D721Med (cell line): Measurements from ENCODE around the gene BDP1.
"Not testable (repeated sequence)": the region's sequence is repeated elsewhere in the genome, so short reads cannot be mapped to it uniquely, and the experiment has no call there.

Source experiments
- DNase-seq: peaks from one replicate; pipeline ENCODE4 v3.0.0; 2011; ENCODE audit warnings: low spot score; ENCODE audit not compliant: insufficient read length
- FAIRE-seq: peaks from 2 replicates; lab custom pipeline; 2011; peaks lifted over from hg19 to GRCh38; lab: Jason Lieb, UNC
- TF ChIP-seq, protein P1 (sequence below): IDR thresholded peaks from 2 replicates; pipeline ENCODE4 v1.5.1; 2012; ENCODE audit warnings: mild to moderate bottlenecking, control low read depth; ENCODE audit not compliant: insufficient read depth; ENCODE audit errors: missing control alignments

Gene BDP1

GRCh38 chr5:71563161-71563560 lies 107.7 kb downstream of the BDP1 start:
- FAIRE-seq: no peak
- TF ChIP-seq, protein P1, sequence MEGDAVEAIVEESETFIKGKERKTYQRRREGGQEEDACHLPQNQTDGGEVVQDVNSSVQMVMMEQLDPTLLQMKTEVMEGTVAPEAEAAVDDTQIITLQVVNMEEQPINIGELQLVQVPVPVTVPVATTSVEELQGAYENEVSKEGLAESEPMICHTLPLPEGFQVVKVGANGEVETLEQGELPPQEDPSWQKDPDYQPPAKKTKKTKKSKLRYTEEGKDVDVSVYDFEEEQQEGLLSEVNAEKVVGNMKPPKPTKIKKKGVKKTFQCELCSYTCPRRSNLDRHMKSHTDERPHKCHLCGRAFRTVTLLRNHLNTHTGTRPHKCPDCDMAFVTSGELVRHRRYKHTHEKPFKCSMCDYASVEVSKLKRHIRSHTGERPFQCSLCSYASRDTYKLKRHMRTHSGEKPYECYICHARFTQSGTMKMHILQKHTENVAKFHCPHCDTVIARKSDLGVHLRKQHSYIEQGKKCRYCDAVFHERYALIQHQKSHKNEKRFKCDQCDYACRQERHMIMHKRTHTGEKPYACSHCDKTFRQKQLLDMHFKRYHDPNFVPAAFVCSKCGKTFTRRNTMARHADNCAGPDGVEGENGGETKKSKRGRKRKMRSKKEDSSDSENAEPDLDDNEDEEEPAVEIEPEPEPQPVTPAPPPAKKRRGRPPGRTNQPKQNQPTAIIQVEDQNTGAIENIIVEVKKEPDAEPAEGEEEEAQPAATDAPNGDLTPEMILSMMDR: no peak
- no peak for DNase-seq

DNA sequence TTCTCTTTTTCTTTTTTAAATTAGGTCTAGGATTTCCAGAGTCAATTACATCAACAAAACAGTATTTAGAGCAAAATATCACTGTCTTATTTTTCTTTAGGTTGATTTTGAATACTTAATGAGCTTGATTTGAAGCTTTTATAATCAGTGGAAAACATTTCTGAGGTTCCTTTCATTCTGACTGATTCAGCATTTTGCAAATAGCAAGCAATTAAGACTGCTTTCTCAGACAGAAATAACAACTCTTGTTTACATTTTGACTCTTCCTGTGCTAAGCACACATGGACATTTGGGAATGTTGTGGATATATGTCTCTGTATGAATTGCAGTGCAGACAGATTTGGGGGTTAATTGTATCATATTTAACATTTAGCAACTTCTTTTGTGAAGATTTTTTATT lies 109.4 kb downstream of the BDP1 start:
- TF ChIP-seq, protein P1: no peak
- no peak for DNase-seq
- no peak for FAIRE-seq

DNA sequence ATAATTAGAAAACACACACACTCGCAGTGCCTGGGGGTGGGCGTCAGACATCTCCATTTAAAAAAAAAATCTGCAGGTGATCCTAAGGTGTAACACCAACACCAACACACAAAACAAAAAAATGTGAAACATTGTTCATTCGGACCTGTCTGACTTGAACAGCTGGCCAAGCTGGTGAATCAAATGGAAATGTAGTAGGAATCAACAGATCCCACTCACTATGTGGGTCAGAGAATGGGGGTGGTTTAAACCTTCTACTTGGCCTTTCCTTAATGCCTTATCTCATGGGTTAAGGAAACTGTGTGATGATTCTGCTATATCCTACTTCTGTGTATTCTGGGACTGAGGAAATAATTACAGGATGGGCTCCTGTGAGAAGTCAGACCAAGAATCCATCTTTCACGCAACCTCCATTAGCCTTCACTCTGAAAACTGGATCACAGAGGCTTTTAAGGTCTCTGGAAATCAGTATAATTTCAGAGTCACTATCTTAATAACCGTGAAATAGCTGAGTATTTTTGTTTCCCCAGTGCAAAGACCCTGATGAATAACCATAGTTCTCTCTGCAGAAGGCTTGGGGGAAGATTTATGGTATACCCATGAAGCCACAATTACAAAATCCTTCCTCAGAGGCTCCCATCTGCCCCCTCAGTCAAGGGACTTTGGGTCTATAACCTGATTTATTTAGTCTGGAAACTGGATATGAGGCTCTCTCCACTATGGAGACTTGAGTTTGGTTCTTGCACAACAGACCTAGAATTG lies 114.5 kb downstream of the BDP1 start:
- DNase-seq (no peak), FAIRE-seq (no peak)
- TF ChIP-seq, protein P1: no peak

DNA sequence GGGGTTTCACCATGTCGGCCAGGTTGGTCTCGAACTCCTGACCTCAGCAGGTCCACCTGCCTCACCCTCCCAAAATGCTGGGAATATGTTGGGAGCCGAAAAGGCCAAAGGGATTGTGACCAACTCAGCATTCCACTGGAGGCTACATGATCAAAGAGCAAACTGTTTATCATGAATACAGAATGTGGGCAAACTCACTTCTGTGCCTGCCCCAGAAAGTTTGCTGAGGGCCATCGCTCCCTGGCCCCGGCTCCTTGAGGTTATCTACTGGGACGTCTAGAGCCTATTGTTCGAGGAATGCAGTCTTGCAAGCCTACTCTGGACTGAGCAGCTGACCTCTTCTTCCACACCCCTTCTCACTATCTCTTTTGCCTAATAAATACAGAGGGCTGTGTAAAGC lies 116.4 kb downstream of the BDP1 start:
- not testable (repeated sequence) for DNase-seq, FAIRE-seq

- no peak for DNase-seq
- TF ChIP-seq, protein P1: no peak
- FAIRE-seq: no peak
Measured at GRCh38 chr5:71573591-71573990, 118.1 kb downstream of the BDP1 start.

- DNase-seq, FAIRE-seq: not testable (repeated sequence)
Measured at GRCh38 chr5:71575588-71575987, 120.1 kb downstream of the BDP1 start.

DNA sequence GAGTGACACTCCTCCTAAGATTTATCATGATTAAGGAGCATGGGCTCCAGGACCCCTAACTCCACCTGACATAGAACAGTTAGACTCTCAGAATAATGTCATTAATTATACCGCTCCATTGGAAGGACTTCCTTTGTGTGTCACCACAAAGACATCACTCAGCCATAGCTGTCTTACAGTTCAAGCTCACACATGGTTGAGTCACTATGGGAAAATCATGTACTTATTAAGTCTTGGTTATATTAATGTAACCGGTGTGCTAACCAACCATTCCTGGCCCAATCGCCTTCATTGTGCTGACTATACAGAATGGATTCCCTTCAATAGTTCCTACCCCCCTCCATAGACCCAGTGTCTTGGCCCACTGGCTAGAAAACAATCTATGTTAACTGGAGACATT lies 120.8 kb downstream of the BDP1 start:
- TF ChIP-seq, protein P1: no peak
- FAIRE-seq (no peak), DNase-seq (no peak)

DNA sequence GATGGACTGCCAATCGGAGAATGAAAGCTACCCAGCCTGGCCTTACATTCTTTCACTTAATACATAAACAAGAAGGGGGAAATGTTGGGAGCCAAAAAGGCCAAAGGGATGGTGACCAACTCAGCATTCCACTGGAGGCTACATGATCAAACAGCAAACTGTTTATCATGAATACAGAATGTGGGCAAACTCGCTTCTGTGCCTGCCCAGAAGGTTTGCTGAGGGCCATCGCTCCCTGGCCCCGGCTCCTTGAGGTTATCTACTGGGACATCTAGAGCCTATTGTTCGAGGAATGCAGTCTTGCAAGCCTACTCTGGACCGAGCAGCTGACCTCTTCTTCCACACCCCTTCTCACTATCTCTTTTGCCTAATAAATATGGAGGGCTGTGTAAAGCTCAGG lies 122.4 kb downstream of the BDP1 start:
- FAIRE-seq, DNase-seq: not testable (repeated sequence)
